Measurements from ENCODE around the gene PLCL2.
A peak's percentile ranks its signal among the peaks of the same experiment; 100 is the strongest.

PLCL2 gene

DNA sequence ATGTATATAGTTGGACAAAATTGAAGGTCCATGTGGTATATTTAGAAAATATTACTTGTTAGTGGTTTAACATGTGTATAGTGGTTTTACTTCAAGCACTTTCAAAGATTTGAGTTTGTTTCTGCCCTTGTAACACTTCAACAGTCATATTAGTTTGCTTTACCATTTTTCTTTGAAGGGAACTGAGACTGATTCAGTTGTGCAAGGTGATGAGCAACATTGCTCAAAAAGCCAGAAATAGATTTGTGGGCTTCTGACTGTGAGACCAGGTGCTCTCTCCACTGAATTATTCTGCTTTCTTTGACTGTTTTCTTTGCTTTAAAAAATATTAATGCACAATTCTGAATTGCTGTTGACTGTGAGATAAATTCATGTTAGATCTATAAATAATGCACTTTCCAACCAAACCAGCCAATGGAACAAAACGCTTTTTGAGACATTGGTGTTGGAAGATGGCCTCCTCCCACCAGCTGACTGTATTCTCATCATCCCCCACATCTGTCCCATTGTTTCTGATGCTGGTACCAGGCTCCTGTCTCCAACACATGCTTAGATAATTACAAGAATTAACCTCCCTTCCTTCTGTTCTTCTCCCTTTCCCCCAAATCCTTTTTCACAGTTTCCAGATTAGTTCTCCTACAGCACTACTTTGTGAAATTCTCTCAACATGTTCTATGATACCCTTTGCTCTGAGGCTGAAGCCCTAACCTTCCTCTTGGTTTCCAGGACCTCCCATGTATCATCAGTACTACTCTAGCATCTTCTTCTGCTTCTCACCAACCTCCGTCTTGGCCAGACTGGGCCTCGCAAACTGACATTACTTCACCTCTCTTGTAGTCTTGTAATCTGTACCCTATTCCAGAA, 27.9 kb downstream of the PLCL2 start:
- Mint-ChIP-seq H3K4me1 (ENCODE audit: low read depth) (peaks cover 82% of the 10 kb centered on the region), H3K4me3 (peak overlapping the region; percentile 48), H3K27me3 (no peaks in the 10 kb centered on the region)

GRCh38 chr3:16913264-16913580, 28.5 kb downstream of the PLCL2 start:
- Mint-ChIP-seq H3K27me3 (no peaks in the 10 kb centered on the region), H3K36me3 (no peaks in the 10 kb centered on the region), H3K4me1 (ENCODE audit: low read depth) (peaks cover 82% of the 10 kb centered on the region), H3K27ac (peak overlapping the region; percentile 80), H3K4me3 (peak overlapping the region; percentile 48), H3K9me3 (ENCODE audit: low read depth) (no peaks in the 10 kb centered on the region)

More for the DNA sequence above, 27.9 kb downstream of the PLCL2 start:
- no peaks in the 10 kb centered on the region for H3K36me3 Mint-ChIP-seq
- no peaks in the 10 kb centered on the region for H3K9me3 Mint-ChIP-seq (ENCODE audit: low read depth)
- H3K27ac Mint-ChIP-seq = peak overlapping the region; percentile 80

- no peaks in the 10 kb centered on the region for H3K9me3 Mint-ChIP-seq (ENCODE audit: low read depth)
- peaks cover 78% of the 10 kb centered on the region for H3K4me1 Mint-ChIP-seq (ENCODE audit: low read depth)
- H3K27ac Mint-ChIP-seq = peak overlapping the region; percentile 88
- no peaks in the 10 kb centered on the region for H3K27me3 Mint-ChIP-seq
- peak overlapping the region; percentile 65 for H3K4me3 Mint-ChIP-seq
- H3K36me3 Mint-ChIP-seq = no peaks in the 10 kb centered on the region
Observed at GRCh38 chr3:16916840-16917239, 32.1 kb downstream of the PLCL2 start.

GRCh38 chr3:16917256-16917935, 32.6 kb downstream of the PLCL2 start:
- Mint-ChIP-seq H3K27ac (peak overlapping the region; percentile 88), H3K9me3 (ENCODE audit: low read depth) (no peaks in the 10 kb centered on the region), H3K27me3 (no peaks in the 10 kb centered on the region), H3K36me3 (no peaks in the 10 kb centered on the region), H3K4me1 (ENCODE audit: low read depth) (peaks cover 77% of the 10 kb centered on the region), H3K4me3 (peak overlapping the region; percentile 65)

- Mint-ChIP-seq H3K27ac (peak overlapping the region; percentile 88), H3K9me3 (ENCODE audit: low read depth) (no peaks in the 10 kb centered on the region), H3K36me3 (no peaks in the 10 kb centered on the region), H3K4me1 (ENCODE audit: low read depth) (peaks cover 73% of the 10 kb centered on the region), H3K27me3 (no peaks in the 10 kb centered on the region), H3K4me3 (peak overlapping the region; percentile 1)
Observed at GRCh38 chr3:16917980-16918682, 33.4 kb downstream of the PLCL2 start.

GRCh38 chr3:16918683-16919025, 33.9 kb downstream of the PLCL2 start:
- Mint-ChIP-seq H3K27ac (peak overlapping the region; percentile 34), H3K4me1 (ENCODE audit: low read depth) (peaks cover 76% of the 10 kb centered on the region)

GRCh38 chr3:16923112-16923511, 38.4 kb downstream of the PLCL2 start:
- peak overlapping the region; percentile 22 for H3K27ac Mint-ChIP-seq
- H3K36me3 Mint-ChIP-seq = peaks cover 16% of the 10 kb centered on the region
- no peak overlapping the region for H3K4me3 Mint-ChIP-seq
- H3K9me3 Mint-ChIP-seq (ENCODE audit: low read depth) = peaks cover 5% of the 10 kb centered on the region
- H3K4me1 Mint-ChIP-seq (ENCODE audit: low read depth) = peaks cover 60% of the 10 kb centered on the region
- H3K27me3 Mint-ChIP-seq = no peaks in the 10 kb centered on the region

More at GRCh38 chr3:16918683-16919025, 33.9 kb downstream of the PLCL2 start:
- H3K4me3 Mint-ChIP-seq = no peak overlapping the region
- H3K27me3 Mint-ChIP-seq = no peaks in the 10 kb centered on the region
- H3K9me3 Mint-ChIP-seq (ENCODE audit: low read depth) = no peaks in the 10 kb centered on the region
- peaks cover 3% of the 10 kb centered on the region for H3K36me3 Mint-ChIP-seq

- H3K4me1 Mint-ChIP-seq (ENCODE audit: low read depth) = peaks cover 70% of the 10 kb centered on the region
- H3K27ac Mint-ChIP-seq = no peak overlapping the region
- H3K36me3 Mint-ChIP-seq = peaks cover 16% of the 10 kb centered on the region
- no peaks in the 10 kb centered on the region for H3K27me3 Mint-ChIP-seq
- no peak overlapping the region for H3K4me3 Mint-ChIP-seq
- peaks cover 5% of the 10 kb centered on the region for H3K9me3 Mint-ChIP-seq (ENCODE audit: low read depth)
Observed at GRCh38 chr3:16927485-16927884, 42.7 kb downstream of the PLCL2 start.

GRCh38 chr3:16928386-16929132, 43.8 kb downstream of the PLCL2 start:
- peaks cover 5% of the 10 kb centered on the region for H3K9me3 Mint-ChIP-seq (ENCODE audit: low read depth)
- H3K27me3 Mint-ChIP-seq = no peaks in the 10 kb centered on the region
- no peak overlapping the region for H3K4me3 Mint-ChIP-seq
- peak overlapping the region; percentile 9 for H3K27ac Mint-ChIP-seq
- H3K36me3 Mint-ChIP-seq = peaks cover 14% of the 10 kb centered on the region
- H3K4me1 Mint-ChIP-seq (ENCODE audit: low read depth) = peaks cover 74% of the 10 kb centered on the region

GRCh38 chr3:16929311-16929710, 44.6 kb downstream of the PLCL2 start:
- Mint-ChIP-seq H3K36me3 (peaks cover 9% of the 10 kb centered on the region), H3K9me3 (ENCODE audit: low read depth) (peaks cover 5% of the 10 kb centered on the region), H3K4me3 (no peak overlapping the region), H3K4me1 (ENCODE audit: low read depth) (peaks cover 76% of the 10 kb centered on the region), H3K27me3 (no peaks in the 10 kb centered on the region), H3K27ac (peak overlapping the region; percentile 48)

- Mint-ChIP-seq H3K4me1 (ENCODE audit: low read depth) (peaks cover 97% of the 10 kb centered on the region), H3K36me3 (peaks cover 2% of the 10 kb centered on the region), H3K27ac (peak overlapping the region; percentile 70), H3K4me3 (no peak overlapping the region), H3K9me3 (ENCODE audit: low read depth) (no peaks in the 10 kb centered on the region), H3K27me3 (no peaks in the 10 kb centered on the region)
Observed at GRCh38 chr3:16932877-16933276, 48.1 kb downstream of the PLCL2 start.

DNA sequence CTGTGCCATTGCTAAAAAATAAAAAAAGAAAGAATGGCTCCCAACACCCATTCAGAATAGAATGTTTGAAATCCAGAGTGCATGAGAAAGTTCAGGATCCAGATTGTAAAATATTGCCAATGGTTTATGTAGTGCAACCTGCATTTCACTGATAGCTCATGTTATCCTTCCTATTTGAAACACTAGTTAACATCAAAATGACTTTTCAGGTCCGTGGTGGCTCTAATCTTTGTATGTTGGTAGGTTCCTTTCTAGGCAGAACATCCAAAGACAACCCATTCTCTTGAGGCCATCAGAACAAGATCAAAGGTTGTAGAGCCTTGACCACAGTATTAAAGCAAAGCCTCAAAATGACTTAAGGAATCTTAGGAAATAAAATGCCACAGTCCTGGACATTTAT, 51.0 kb downstream of the PLCL2 start:
- H3K27me3 Mint-ChIP-seq = no peaks in the 10 kb centered on the region
- H3K27ac Mint-ChIP-seq = no peak overlapping the region
- H3K4me3 Mint-ChIP-seq = no peak overlapping the region
- peaks cover 2% of the 10 kb centered on the region for H3K36me3 Mint-ChIP-seq
- H3K9me3 Mint-ChIP-seq (ENCODE audit: low read depth) = no peaks in the 10 kb centered on the region
- H3K4me1 Mint-ChIP-seq (ENCODE audit: low read depth) = peaks cover 97% of the 10 kb centered on the region

DNA sequence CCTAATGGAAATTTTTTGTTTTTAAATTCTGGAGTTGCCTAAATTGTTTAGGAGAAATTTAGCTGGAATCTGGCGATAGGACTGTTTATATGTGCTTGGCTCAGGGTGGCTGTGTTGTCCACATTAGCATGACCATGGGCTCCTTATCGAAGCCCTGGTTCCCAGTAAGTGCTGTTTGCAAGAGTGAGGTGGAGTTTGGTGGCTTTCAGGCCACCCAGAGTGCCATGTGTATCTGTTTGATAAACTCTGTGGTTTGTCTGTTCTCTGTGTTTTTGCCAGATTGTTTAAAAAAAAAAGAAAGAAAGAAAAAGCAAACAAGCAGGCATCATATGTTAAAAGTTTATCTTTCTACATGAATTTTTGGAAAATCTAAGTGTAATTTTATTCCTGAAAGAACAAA, 51.5 kb downstream of the PLCL2 start:
- Mint-ChIP-seq H3K4me1 (ENCODE audit: low read depth) (peaks cover 97% of the 10 kb centered on the region), H3K36me3 (peaks cover 2% of the 10 kb centered on the region), H3K27me3 (no peaks in the 10 kb centered on the region), H3K27ac (peak overlapping the region; percentile 78), H3K4me3 (peak overlapping the region; percentile 63), H3K9me3 (ENCODE audit: low read depth) (no peaks in the 10 kb centered on the region)

DNA sequence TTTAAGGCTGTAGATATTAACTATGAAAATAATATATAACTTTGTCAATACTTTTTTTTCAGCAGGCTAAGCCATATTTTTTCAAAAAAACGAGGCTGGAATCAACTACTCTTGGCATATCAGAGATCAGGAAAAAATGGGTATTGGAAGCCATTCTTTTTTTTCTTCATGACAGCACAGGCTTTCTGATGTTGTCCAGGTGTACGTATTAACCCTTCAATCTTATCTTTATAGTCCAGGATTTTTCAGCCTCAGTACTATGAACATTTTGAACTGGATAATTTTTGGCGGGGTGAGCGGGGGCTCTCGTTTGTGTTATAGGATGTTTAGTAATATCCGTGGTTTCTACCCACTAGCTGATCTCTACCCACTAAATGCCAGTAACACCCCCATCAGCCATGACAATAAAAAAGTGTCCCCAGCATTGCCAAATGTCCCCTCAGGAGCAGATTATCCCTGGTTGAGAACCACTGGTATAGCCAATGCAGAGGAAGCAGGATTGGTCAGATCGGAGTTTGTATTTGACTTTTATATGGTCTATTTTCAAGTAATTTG, 52.0 kb downstream of the PLCL2 start:
- Mint-ChIP-seq H3K9me3 (ENCODE audit: low read depth) (no peaks in the 10 kb centered on the region), H3K36me3 (peaks cover 2% of the 10 kb centered on the region), H3K4me1 (ENCODE audit: low read depth) (peaks cover 98% of the 10 kb centered on the region), H3K4me3 (peak overlapping the region; percentile 66), H3K27me3 (no peaks in the 10 kb centered on the region), H3K27ac (peak overlapping the region; percentile 67)
